Stimulated activated CD4-positive, alpha-beta T cell treated with anti-CD3 and anti-CD28 coated beads, Interleukin-2, amount 100 ng/mL, for 4 hours (primary cell): ENCODE results near the gene LTC4S.
"Not testable (repeated sequence)": the region's sequence is repeated elsewhere in the genome, so short reads cannot be mapped to it uniquely, and the experiment has no call there.

Experiments used
- DNase-seq: peaks from one replicate; pipeline ENCODE4 v3.0.0-alpha.2; 2020; ENCODE audit warnings: low read depth

Gene LTC4S

DNA sequence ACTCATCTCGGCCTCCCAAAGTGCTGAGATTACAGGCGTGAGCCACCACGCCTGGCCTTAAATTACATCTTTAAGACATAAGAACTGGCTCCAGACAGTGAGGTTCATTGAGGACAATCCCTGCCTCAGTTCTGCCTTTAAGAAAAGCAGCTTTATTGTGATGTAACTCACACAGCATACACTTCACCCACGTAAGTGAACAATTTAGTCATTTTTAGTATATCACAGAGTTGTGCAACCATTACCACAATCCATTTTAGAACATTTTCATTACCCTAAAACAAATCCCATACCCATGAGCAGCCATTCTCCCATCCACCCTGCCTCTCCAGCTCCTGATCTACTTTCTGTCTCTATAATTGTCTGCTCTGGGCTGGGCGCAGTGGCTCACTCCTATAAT, 24.0 kb upstream of the LTC4S start:
- DNase-seq = no peak

DNA sequence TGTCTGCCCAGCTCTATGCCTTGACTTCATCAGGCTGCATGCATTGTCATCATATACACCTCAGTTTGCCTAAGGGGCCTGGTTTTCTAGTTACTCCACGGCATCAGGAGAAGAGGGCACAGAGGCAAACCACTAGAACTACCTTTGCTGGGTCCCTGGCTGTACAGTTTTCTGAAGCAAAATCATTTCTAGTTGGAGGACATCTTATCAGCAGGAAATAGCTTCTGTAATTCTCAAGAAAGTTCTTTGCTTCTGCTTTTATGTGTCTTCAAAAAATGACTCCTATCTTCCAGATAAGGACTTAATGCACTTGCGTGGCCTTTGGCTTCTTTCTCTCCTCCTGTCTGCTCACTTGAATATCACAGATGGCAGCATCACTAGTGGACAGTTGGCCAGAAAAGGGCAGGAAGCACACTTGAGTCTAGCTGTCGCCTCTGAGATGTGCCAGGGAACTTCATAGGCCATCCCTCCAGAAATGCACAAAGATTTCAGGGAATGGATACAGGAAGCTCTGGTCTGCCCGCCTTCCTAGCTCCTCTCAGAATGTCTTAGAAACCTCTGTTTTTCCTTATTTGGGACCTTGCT, 22.4 kb upstream of the LTC4S start:
- DNase-seq = no peak

DNA sequence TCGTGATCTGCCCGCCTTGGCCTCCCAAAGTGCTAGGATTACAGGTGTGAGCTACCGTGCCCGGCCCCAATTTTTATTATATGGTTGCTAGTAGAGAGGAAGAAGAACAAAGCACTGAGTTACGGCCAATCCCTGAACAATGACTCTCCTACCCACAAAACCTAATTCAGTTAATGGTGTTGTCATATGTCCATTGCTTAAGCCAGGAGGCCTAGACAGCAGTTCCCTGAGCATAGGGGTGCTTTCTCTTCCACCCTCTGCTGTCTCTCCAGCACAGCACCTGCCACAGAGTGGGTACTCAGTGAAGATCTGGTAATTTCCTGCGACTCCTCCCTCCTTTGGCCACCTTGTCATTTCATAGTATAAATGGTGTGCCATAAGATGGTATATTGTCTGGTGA, 21.4 kb upstream of the LTC4S start:
- no peak for DNase-seq

DNA sequence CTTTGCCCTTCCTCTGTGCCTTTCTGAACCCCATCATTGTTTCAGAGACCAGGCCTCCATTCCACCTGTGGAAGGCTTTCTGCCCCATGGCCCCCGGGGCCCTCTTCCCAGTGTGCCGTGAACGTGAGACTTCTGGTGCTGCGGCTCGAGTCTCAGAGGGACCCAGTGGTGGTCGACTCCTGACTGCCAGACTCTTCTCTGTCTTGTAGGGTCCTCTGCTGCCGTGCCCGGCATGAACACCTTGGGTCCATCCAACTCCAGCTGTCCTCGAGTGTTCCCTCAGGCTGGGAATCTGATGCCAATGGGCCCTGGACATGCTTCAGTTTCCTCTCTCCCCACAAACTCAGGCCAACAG, 20.1 kb upstream of the LTC4S start:
- no peak for DNase-seq

DNA sequence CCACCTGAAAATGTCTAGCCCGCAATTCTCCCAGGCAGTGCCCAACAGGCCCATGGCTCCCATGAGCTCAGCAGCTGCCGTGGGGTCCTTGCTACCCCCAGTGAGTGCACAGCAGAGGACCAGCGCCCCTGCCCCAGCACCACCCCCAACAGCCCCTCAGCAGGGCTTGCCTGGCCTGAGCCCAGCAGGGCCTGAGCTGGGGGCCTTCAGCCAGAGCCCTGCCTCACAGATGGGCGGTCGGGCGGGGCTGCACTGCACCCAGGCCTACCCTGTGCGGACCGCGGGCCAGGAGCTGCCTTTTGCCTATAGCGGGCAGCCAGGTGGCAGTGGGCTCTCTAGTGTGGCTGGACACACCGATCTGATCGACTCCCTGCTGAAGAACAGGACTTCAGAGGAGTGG, 19.3 kb upstream of the LTC4S start:
- DNase-seq = no peak

DNA sequence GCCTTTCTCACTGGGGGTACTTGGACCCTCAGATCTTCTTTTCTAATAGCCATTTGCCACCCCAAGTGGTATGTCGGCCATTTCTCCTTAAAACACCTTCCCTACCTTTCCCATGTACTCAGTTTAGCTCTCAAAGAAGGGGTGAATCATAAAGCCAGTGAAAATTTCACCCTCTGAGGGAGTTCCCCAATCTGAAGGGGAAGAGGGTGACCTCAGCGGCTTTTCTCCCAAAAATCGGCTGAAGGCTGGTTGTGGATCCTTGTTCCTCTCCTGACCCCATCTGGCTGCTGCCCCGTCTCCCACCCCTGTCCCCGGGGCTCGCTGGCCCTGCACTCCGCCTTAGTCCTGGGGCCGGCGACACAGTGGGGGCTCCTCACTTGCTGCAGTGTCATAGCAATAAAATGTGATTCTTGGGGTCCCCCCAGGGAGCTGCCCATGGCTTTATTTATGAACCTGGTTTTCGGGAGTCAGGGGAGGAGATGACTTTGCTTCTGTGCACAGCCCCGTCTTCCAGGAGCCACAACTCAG, 17.3 kb upstream of the LTC4S start:
- DNase-seq = no peak

DNA sequence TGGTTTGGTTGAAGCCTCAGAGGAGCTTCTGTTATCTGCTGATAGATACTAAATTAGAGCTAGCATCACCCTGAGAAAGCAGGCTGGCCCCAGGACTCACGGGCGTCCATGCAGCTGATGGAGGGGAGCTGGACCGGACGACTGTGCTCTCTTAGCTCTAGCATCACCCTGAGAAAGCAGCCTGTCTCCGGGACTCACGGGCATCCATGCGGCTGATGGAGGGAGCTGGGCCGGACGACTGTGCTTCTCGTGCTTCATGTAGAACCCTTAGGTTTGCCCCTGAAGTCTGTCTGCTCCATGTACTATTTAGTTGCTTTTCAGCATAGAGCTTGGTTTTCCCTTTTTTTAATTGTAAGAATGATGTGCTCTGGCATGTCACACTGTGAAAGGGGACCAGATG, 16.3 kb upstream of the LTC4S start:
- DNase-seq = no peak

DNA sequence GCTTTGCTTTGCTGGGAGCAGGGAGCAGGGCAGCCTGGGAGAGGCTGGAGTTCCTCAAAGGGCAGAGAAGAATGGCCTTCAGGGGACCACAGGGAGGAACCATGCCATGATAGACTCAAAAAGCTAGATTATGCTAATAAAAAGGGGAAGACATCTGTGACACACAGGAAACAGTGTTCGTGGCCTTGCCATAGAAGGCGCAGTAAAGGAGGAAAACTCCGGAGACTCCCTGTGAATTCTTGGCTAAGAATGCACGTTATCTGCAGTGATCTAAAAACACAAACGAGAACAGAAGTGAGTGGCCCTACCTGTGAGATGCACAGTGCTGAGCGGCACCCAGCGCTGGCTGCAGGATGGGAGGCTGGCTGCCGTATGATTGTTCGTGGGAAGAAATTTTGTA, 15.9 kb upstream of the LTC4S start:
- DNase-seq = no peak

DNA sequence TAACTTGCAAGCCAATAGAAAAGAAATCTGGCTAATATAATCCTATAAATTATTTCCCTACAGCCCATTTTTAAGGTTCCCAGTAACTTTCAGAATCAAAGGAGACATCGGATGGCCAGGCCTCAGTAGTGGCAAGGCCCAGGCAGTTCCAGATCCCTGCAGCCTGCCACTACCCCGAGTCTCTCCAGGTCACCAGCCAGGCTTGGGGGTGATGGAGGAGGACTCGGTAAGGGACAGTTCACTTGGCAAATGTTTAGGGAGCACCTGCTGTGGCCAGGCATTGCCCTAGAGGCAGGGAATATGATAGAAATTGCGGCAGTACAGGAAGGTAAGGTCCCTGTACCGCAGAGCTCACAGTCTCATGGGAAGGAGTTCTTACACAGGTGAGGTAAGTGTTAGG, 15.2 kb upstream of the LTC4S start:
- DNase-seq = no peak

DNA sequence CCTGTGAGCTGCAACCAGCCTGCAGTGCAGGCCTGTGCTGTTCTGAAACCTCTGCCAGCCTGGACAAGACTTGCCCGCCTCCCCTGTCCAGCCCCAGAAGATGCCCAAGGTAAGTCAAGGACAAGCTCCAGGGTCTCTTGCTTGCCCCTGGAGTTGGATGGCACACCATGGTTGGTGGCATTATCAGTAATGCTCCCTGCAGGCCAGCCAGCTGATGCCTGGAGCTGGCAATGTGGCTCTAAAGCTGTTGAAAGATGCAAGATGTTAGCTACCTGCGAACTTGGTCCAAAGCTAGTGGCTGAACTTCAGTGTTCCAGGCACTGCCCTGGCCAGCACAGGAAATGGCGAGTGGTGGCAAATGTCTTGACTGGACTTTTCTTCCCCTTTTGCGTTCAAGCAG, 14.0 kb upstream of the LTC4S start:
- DNase-seq = no peak

DNA sequence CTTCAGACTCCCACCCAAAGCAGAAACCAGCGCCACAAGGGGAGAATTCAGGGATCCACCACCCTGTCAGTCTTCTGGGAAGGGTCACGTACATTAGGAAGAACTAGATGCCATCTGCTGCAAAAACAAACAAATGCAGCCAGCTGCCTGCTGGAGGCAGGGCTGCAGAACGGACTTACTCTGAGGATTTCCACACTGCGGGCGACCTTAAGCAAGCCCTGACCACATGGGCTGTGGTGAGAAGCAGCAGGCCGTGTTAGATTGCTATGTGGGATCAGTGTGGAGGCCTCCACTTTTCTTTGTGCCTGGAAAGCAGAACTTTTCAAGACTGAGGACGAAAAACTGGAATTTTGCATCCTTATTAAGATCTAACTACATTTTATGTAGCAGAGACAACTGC, 13.4 kb upstream of the LTC4S start:
- no peak for DNase-seq

DNA sequence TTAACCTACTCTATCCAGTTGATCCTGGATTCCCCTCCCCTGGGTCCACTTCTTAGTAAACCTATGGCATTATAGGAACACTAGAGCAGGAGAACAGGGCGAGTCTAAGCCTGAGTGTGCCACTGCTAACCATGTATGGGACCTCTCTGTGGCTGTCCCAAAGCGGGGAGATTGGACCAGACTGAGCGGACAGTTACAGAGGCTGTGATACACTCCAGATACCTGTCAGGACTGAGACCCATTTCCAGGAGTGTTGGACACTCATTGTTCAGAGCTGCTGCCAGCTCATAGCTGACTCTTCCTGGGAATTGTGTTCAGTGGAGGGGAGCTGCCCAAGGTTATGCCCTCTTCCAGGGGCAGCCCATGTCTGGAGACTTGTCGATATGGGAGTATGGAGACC, 11.9 kb upstream of the LTC4S start:
- no peak for DNase-seq

DNA sequence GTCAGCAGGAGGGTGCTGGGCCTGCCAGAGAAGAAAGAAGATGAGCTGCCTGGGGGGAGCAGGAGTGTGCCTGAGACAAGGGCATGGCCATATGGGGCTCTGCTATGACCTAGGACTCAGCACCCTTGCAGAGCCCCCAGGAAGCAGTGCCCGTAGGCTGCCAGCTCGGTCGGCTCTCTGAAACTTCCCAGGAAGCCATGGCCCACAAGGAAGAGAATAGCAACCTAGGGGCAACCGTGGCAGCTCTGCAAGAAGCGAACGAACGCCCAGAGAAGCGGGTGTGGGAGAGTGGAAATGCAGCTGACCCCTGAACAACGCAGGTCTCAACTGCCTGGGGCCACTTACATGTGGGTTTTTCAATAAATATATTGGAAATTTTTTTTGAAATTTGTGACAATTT, 10.7 kb upstream of the LTC4S start:
- no peak for DNase-seq

DNA sequence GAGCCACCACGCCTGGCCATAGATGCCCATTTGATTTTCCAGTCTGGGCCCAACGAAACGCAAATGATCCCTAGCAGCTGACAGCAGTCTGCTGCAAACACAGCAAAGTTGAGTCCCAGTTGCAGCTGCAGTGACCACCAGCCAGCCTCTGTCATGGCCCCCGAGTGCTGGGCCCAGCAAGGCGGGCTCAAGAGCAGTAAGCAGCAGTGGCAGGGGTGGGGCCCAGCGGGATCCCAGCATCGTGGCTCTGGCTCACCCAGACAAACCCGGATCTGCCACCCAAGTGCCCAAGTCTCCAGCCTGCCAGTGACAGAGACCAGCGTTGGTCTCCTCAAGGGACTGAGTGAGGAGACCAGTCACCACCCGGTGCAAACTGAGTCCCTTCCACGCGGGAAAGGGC, 6.9 kb upstream of the LTC4S start:
- no peak for DNase-seq

DNA sequence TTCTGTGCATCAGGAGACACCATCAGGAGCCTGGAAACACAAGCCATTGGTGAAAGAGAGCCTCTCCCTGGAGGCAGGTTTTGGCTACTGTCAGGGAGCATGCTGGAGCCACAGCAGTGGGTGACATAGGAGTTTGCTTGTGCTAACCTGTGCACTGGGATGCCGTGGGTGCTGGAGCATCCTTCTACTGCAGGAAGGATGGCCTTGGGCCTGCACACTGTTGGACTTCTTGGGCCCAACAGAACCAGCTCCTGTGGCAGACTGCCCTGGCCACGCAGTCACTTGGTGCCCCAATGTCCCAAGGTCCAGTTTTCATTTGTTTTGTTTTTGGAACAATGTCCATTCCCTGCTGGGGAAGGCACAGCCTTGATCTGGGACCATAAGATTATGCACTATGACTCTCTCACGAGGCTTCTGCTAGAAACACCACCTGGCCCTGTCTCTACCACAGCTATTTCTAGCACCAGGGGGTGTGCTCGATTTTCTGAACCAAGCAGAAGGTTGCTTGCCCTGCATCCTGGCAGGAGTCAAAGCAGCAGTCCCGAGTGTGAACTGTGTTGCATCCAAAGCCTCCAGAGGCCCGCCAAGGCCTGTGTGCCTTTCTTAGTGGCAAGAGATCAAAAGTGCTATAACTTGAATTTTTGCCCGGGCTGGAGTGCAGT, 5.5 kb upstream of the LTC4S start:
- no peak for DNase-seq

DNA sequence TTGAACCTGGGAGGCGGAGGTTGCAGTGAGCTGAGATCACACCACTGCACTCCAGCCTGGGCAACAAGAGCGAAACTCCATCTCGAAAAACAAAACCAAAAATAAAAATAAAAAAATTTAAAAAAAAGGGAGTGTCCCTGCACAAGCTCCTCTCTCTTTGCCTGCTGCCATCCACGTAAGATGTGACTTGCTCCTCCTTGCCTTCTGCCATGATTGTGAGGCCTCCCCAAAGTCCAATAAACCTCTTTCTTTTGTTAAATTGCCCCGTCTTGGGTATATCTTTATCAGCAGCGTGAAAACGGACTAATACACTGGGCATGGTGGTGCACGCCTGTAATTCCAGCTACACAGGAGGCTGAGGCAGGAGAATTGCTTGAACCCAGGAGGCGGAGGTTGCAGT, 4.5 kb upstream of the LTC4S start:
- not testable (repeated sequence) for DNase-seq

DNA sequence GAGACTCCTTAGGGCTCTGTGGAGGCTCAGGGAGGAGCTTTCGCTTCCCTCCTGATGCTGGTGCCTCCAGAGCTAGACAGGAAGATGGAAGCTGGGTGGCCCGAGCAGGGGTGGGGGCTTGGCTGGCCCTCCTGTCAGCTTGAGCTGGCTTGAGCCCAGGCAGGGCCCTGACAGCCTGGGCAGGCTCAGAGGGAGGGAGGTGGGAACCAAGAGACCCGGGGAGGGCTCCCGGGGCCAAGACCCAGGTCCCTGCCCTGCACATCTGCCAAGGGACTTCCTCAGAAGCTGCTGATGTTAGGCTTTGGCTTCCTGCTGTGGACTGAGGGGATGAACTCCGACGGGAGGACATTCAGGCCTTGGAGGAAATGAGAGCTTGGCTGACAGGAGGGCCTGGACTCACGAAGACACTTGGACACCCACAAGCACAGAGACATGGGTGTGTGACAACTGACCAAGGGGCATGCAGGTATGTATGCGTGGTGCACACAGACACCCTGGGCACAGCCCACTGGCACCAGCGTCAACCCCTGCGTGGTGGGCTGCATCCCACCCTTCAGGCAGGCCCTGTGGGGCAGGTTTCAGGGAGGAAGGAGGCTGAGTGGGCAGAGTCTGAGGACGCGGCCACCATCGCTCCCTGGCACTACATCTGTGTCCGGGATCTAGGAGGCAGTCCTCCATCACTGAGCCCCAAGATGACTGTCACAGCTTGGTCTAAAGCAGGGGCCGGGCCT, 1.7 kb upstream of the LTC4S start:
- DNase-seq = no peak

DNA sequence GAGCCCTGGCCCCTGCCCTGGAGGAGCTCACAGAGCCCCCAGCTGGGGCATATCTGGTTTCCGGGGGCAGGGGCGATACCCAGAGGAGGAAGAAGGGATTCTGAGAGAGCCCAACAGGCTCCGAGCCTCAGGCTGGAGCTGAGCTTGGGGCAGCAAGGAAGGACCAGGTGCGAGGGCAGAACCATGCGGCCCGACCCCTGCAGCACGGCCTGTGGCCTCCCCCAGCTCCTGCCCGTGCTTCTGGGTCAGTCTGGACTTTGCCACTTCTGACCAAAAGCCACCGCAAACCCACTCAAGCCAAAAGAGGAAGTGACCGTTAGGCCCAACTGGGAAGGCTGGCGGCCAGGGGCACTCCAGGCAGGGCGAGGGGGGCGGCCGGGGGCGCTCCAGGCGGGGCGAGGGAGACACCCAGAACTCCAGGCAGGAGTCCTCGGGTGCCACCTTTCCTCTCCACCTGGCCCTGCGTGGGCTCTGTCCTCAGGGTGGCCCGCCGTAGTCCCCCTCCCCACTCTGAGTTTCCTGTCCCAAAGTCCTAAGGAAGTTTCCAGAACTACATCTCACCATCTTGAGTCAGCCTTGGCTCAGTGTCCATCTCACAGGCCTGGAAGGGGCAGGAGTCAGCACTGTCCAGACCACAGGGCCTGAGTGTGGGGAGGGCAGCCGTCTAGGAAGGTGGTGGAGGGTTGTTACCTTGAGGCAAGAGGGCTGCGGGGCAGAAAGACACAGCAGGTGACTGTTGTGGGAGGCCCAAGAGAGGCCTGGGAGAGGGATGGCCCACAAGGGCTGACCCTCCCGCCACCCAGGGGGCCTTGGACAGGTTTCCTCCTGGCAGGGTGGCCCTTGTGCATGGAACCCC, 946 bp upstream of the LTC4S start:
- no peak for DNase-seq

DNA sequence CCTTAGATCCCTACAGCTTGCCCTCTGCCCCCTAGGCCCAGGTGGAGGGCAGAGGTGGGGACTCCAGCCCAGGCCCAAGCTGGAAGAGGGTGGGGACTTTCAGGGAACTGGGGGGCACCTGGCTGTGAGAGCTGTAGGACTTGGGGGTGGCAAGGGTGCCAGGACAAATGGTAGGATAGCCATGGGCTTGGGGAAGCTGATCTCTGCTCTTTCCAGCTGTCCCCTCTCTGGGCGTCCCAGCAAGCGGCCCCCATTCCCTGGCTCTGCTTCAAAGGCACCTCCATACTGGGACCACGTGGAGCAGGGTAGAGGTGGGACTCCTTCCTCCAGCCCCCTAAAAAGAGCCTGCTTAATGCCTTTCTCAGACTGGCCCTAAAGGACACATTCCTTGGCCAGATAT, 385 bp downstream of the LTC4S start:
- no peak for DNase-seq

DNA sequence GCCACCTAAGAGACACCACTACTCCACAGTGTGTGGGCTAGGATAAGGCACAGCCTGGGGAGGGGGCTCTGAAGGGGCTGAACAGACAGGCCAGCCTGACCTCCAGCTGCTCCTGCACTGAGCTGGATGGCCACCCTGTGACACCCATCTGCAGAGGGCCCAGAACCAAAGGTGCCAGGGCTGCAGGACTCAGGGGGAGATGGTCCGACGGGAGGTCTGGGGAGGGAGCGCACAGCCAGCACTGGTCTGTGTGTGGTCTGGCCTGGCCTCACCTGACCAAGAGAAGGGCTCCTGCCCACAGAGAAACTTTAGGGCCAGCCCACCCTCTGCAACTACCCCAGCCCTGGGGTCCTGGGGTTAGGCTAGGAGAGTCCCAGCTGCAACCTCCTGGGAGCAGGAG, 789 bp downstream of the LTC4S start:
- no peak for DNase-seq

DNA sequence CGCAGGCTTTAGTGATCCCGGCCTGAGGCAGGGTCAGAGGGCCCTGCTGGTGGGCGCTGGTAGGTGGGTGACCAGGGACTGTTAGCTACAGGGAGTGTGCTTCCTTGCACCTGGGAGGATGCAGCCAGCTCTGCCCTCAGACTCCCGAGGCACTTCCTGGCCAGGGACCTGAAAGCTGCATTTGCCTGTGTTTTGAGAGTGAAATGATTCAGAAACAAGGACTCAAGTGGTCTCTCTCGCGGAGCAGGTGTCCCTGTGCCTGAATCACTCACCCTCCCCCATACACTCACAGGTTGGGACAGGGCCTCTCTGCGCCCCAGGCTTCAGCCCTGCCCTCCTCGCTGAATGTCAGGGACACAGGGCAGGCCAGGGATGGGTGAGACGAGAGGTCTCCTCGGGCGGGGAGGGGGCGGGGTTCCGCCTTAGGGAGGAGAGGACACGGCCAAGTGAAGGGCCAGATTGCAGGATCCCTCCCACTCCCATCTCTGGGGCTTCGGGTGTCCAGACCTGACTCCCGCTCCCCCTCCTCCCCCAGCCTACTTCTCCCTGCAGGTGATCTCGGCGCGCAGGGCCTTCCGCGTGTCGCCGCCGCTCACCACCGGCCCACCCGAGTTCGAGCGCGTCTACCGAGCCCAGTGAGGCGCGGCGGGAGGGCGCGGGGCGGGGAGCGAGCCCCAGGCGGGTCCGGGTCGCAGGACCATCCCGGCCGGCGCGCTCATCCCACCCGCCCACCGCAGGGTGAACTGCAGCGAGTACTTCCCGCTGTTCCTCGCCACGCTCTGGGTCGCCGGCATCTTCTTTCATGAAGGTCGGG, 1.5 kb downstream of the LTC4S start:
- DNase-seq = no peak
